ENCODE results near the gene FRAS1. TPM values are rescaled to one million over a fixed set of nuclear protein-coding genes. Genes with fewer than 3 reads are reported as not detected.
"Not testable (repeated sequence)": the region's sequence is repeated elsewhere in the genome, so short reads cannot be mapped to it uniquely, and the experiment has no call there.

FRAS1 gene
- total RNA-seq, 5 donors from 2014 or later (not counting 1 experiment from before 2014, with no cell fraction given): 0.23 to 0.39 (median 0.32) TPM; not detected in 2

DNA sequence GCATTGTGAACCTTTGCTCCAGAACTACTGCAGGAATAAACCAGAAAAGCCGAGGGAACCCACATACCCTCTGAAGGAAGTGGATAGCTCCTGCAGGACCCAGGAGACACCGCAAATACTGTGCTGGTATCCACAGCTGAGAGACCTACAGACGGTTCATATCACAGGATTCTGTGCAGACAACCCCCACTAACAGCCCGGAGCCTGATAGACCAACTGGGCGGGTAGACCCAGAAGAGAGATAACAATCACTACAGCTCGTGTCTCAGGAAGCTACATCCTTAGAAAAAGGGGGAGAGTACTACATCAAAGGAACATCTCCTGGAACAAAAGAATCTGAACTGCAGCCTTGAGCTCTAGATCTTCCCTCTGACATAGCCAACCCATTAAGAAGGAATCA, 150.8 kb downstream of the FRAS1 start:
- ChIA-PET POLR2A (no interaction called here), CTCF (no interaction called here)
- 86% methylated on average over 2 of the region's 6 CpGs for WGBS (ENCODE audit: insufficient coverage)
- Mint-ChIP-seq H3K27ac (no peak overlapping the region), H3K27me3 (peaks cover 11 to 16% of the 10 kb centered on the region in 2 donors), H3K4me1 (no peaks in the 10 kb centered on the region), H3K4me3 (no peak overlapping the region), H3K9me3 (no peaks in the 10 kb centered on the region), H3K36me3 (no peaks in the 10 kb centered on the region)
- Histone ChIP-seq H3K27me3 (replicated peaks in 1 of 2; ENCODE audit: control insufficient read depth in 2 of 2, extremely low read depth in 1 of 2, insufficient read depth in 2 of 2, low read length in 1 of 2) (no peaks in the 10 kb centered on the region), H3K27ac (ENCODE audit: low read length) (no peak overlapping the region), H3K4me3 (ENCODE audit: control insufficient read depth in 1 of 2, extremely low read depth in 1 of 2, low read length in 1 of 2) (no peak overlapping the region), H3K9me3 (no peaks in the 10 kb centered on the region), H3K36me3 (ENCODE audit: control insufficient read depth in 2 of 2, extremely low read depth in 1 of 2, insufficient read depth in 1 of 2, low read length in 1 of 2) (no peaks in the 10 kb centered on the region), H3K4me1 (ENCODE audit: control insufficient read depth in 1 of 2, extremely low read depth in 1 of 2, insufficient read depth in 2 of 2, low read length in 2 of 2) (no peaks in the 10 kb centered on the region)
- DNase-seq (no peak), ATAC-seq (replicated peaks in 1 of 4) (no peak)

DNA sequence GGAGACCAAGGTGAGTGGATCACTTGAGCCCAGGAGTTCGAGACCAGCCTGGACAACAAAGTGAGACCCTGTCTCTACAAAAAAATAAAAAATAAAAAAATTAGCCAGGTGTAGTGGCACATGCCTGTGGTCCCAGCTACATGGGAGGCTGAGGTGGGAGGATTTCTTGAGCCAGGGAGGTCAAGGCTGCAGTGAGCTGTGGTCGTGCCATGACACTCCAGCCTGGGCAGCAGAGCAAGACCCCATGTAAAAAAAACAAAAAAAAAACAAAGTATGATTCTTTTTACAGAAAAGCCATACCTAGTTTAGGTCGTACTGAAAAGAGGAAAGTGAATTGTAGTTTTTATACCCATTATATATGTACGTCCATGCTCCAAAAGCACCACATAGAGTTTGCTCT, 151.8 kb downstream of the FRAS1 start:
- POLR2A ChIA-PET; ATAC-seq (replicated peaks in 1 of 4); H3K36me3 ChIP-seq (ENCODE audit: control insufficient read depth in 2 of 2, extremely low read depth in 1 of 2, insufficient read depth in 1 of 2, low read length in 1 of 2); DNase-seq; H3K27ac ChIP-seq (ENCODE audit: low read length); H3K36me3 Mint-ChIP-seq; H3K4me3 ChIP-seq (ENCODE audit: control insufficient read depth in 1 of 2, extremely low read depth in 1 of 2, low read length in 1 of 2); H3K9me3 Mint-ChIP-seq; H3K4me3 Mint-ChIP-seq; H3K27ac Mint-ChIP-seq; H3K27me3 ChIP-seq (replicated peaks in 1 of 2; ENCODE audit: control insufficient read depth in 2 of 2, extremely low read depth in 1 of 2, insufficient read depth in 2 of 2, low read length in 1 of 2); H3K4me1 Mint-ChIP-seq; H3K4me1 ChIP-seq (ENCODE audit: control insufficient read depth in 1 of 2, extremely low read depth in 1 of 2, insufficient read depth in 2 of 2, low read length in 2 of 2); H3K9me3 ChIP-seq: not testable (repeated sequence)
- CTCF ChIA-PET: interaction anchor here in 1 of 2 donors (0.7 kb wide), 1 partner anchor 149 kb away, joined by 7 read pairs; no protein-coding TSS in a partner anchor
- peaks cover 7 to 14% of the 10 kb centered on the region in 2 donors for H3K27me3 Mint-ChIP-seq
- no CpG with 5 or more reads among the region's 4 CpGs for WGBS (ENCODE audit: insufficient coverage)

DNA sequence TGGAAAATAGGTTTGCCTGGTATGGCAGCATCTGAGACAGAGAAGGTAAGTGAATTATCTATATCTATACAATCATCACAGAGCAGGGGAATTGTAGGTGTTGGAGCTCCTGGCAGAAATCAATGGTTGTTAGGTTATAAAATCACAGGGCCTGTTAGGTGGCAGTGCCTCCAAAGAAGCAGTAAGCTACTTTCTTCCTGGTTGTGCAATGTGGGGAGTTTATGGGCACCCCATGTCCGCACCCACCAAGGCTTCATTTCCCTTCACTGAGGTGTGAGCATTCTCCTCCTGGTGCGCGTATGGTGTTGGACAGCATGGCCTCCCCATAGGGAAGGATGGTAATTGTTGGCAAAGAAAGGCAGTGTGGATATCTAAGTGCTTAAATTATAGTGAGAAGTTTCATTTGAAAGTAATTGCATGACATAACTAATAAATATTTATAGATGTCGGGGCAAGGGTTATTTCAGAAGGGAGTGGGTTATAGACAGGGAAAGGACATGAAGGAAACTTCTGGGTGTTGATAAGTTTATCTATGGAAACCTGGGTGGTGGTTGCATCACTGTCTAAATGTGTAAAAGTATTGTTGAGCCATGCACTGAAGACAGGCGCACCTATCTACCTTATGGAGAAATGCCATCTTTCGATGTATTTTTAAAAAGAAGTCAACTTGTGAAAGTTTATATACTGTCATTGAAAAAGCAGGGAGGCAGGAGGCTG, 153.7 kb downstream of the FRAS1 start:
- H3K36me3 ChIP-seq (ENCODE audit: control insufficient read depth in 2 of 2, extremely low read depth in 1 of 2, insufficient read depth in 1 of 2, low read length in 1 of 2): no peaks in the 10 kb centered on the region
- no peaks in the 10 kb centered on the region for H3K4me1 ChIP-seq (ENCODE audit: control insufficient read depth in 1 of 2, extremely low read depth in 1 of 2, insufficient read depth in 2 of 2, low read length in 2 of 2)
- Mint-ChIP-seq H3K4me3 (no peak overlapping the region), H3K27me3 (peaks cover under 1 to 13% of the 10 kb centered on the region in 2 donors), H3K27ac (no peak overlapping the region), H3K4me1 (no peaks in the 10 kb centered on the region), H3K36me3 (no peaks in the 10 kb centered on the region), H3K9me3 (no peaks in the 10 kb centered on the region)
- no peak overlapping the region for H3K27ac ChIP-seq (ENCODE audit: low read length)
- 60% methylated on average over 1 of the region's 6 CpGs for WGBS (ENCODE audit: insufficient coverage)
- POLR2A ChIA-PET: no interaction called here
- no peak for ATAC-seq (replicated peaks in 1 of 4)
- no peaks in the 10 kb centered on the region for H3K9me3 ChIP-seq
- CTCF ChIA-PET: no interaction called here
- DNase-seq: no peak
- no peak overlapping the region for H3K4me3 ChIP-seq (ENCODE audit: control insufficient read depth in 1 of 2, extremely low read depth in 1 of 2, low read length in 1 of 2)
- no peaks in the 10 kb centered on the region for H3K27me3 ChIP-seq (replicated peaks in 1 of 2; ENCODE audit: control insufficient read depth in 2 of 2, extremely low read depth in 1 of 2, insufficient read depth in 2 of 2, low read length in 1 of 2)

DNA sequence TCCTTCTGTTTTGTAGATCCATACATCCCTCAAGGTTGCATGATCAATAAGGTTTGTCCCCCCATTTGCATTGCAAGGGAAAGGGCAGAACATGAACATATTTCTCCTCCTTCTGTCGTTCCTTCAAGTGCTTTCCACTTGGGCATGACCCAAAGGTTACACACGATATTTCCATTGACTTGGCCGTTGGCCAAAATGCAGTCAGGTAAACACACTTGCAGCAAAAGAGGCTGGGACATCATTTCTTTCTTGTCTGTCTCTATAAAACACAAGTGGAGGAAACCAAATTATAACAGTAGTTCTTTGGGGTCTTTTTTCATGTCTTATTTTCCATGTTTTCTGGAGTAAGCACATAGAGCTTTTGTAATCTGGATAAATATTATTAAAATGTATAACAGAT, 156.1 kb downstream of the FRAS1 start:
- POLR2A ChIA-PET: no interaction called here
- H3K4me1 Mint-ChIP-seq: no peaks in the 10 kb centered on the region

DNA sequence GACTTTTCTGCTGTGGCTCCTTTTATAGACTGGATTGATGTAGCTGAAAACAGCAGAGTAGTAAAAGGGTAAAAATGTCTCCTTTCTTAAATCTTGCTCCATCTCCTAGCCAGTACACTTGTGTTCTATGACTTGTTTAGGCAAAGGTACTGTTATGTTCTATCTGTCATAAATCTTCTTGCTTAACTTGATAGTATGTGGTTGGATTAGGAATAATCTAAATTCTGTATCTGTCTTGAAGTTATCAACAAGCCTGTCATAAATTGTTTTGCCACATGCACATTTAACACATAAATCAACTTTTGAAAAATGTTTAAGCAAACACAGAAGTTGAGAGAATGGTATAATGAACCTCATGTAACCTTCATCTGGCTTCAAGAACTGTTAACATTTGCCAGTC, 157.0 kb downstream of the FRAS1 start:
- DNase-seq (no peak), ATAC-seq (replicated peaks in 1 of 4) (no peak)
- Mint-ChIP-seq H3K4me1 (no peaks in the 10 kb centered on the region), H3K4me3 (no peak overlapping the region), H3K27ac (no peak overlapping the region), H3K27me3 (peaks cover 0 to 13% of the 10 kb centered on the region in 2 donors), H3K9me3 (no peaks in the 10 kb centered on the region), H3K36me3 (no peaks in the 10 kb centered on the region)
- Histone ChIP-seq H3K36me3 (ENCODE audit: control insufficient read depth in 2 of 2, extremely low read depth in 1 of 2, insufficient read depth in 1 of 2, low read length in 1 of 2) (no peaks in the 10 kb centered on the region), H3K4me1 (ENCODE audit: control insufficient read depth in 1 of 2, extremely low read depth in 1 of 2, insufficient read depth in 2 of 2, low read length in 2 of 2) (no peaks in the 10 kb centered on the region), H3K27ac (ENCODE audit: low read length) (no peak overlapping the region), H3K27me3 (replicated peaks in 1 of 2; ENCODE audit: control insufficient read depth in 2 of 2, extremely low read depth in 1 of 2, insufficient read depth in 2 of 2, low read length in 1 of 2) (no peaks in the 10 kb centered on the region), H3K9me3 (no peaks in the 10 kb centered on the region), H3K4me3 (ENCODE audit: control insufficient read depth in 1 of 2, extremely low read depth in 1 of 2, low read length in 1 of 2) (no peak overlapping the region)
- ChIA-PET CTCF (no interaction called here), POLR2A (no interaction called here)

More for the DNA sequence above, 156.1 kb downstream of the FRAS1 start:
- Histone ChIP-seq H3K36me3 (ENCODE audit: control insufficient read depth in 2 of 2, extremely low read depth in 1 of 2, insufficient read depth in 1 of 2, low read length in 1 of 2) (no peaks in the 10 kb centered on the region), H3K4me1 (ENCODE audit: control insufficient read depth in 1 of 2, extremely low read depth in 1 of 2, insufficient read depth in 2 of 2, low read length in 2 of 2) (no peaks in the 10 kb centered on the region), H3K27ac (ENCODE audit: low read length) (no peak overlapping the region), H3K9me3 (no peaks in the 10 kb centered on the region), H3K27me3 (replicated peaks in 1 of 2; ENCODE audit: control insufficient read depth in 2 of 2, extremely low read depth in 1 of 2, insufficient read depth in 2 of 2, low read length in 1 of 2) (no peaks in the 10 kb centered on the region), H3K4me3 (ENCODE audit: control insufficient read depth in 1 of 2, extremely low read depth in 1 of 2, low read length in 1 of 2) (no peak overlapping the region)
- H3K27ac Mint-ChIP-seq: no peak overlapping the region
- no peak for DNase-seq
- peaks cover 0 to 13% of the 10 kb centered on the region in 2 donors for H3K27me3 Mint-ChIP-seq
- CTCF ChIA-PET: no interaction called here
- H3K36me3 Mint-ChIP-seq: no peaks in the 10 kb centered on the region
- no peak overlapping the region for H3K4me3 Mint-ChIP-seq
- no peak for ATAC-seq (replicated peaks in 1 of 4)
- WGBS (ENCODE audit: insufficient coverage): 49% methylated on average over 3 of the region's 3 CpGs
- no peaks in the 10 kb centered on the region for H3K9me3 Mint-ChIP-seq

DNA sequence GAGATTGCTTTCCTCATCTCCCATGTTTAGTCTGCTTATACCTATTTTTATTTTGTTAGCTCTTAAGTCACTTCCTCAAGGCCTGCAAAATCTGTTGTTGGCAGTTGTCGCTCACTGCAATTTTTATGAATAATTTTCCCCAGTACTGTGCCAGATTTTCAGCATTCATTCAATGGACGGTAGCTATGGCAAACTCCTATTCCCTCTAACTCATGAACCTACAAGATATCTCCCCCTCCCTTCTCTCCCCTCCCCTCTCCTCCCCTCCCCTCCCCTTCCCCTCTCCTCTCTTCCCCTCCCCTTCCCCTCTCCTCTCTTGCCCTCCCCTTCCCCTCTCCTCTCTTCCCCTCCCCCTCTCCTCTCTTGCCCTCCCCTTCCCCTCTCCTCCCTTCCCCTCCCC, 160.4 kb downstream of the FRAS1 start:
- Histone ChIP-seq H3K27me3 (replicated peaks in 1 of 2; ENCODE audit: control insufficient read depth in 2 of 2, extremely low read depth in 1 of 2, insufficient read depth in 2 of 2, low read length in 1 of 2) (no peaks in the 10 kb centered on the region), H3K4me1 (ENCODE audit: control insufficient read depth in 1 of 2, extremely low read depth in 1 of 2, insufficient read depth in 2 of 2, low read length in 2 of 2) (peaks cover 0 to 2% of the 10 kb centered on the region in 2 experiments), H3K36me3 (ENCODE audit: control insufficient read depth in 2 of 2, extremely low read depth in 1 of 2, insufficient read depth in 1 of 2, low read length in 1 of 2) (no peaks in the 10 kb centered on the region), H3K27ac (ENCODE audit: low read length) (no peak overlapping the region), H3K4me3 (ENCODE audit: control insufficient read depth in 1 of 2, extremely low read depth in 1 of 2, low read length in 1 of 2) (no peak overlapping the region), H3K9me3 (no peaks in the 10 kb centered on the region)
- ChIA-PET POLR2A (no interaction called here), CTCF (no interaction called here)
- H3K4me1 Mint-ChIP-seq: no peaks in the 10 kb centered on the region
- no peaks in the 10 kb centered on the region for H3K36me3 Mint-ChIP-seq
- DNase-seq: no peak
- H3K9me3 Mint-ChIP-seq: no peaks in the 10 kb centered on the region
- ATAC-seq (replicated peaks in 1 of 4): no peak
- no peak overlapping the region for H3K4me3 Mint-ChIP-seq
- 83% methylated on average over 1 of the region's 2 CpGs for WGBS (ENCODE audit: insufficient coverage)
- no peak overlapping the region for H3K27ac Mint-ChIP-seq
- peaks cover 0 to 5% of the 10 kb centered on the region in 2 donors for H3K27me3 Mint-ChIP-seq

DNA sequence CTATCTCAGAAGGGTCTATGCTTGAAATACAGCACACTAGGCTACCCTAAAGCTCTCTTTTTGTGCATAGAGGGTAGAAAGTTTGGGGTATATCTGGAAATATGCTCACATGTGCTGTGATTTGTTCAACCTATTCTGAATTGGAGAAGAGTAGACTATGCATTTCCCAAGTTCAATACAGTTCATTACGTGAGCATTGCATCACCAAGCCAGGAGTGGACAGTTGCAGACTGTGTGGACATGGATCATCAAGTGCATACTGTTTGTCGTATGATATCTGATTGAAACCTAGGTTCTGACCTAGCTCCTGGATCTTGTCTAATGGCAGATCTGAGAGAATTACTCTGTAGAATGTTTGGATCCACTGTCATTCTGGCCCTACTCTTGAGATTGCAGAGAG, 161.1 kb downstream of the FRAS1 start:
- DNase-seq: no peak
- ATAC-seq (replicated peaks in 1 of 4): no peak
- Mint-ChIP-seq H3K27me3 (peaks cover 0 to 5% of the 10 kb centered on the region in 2 donors), H3K27ac (no peak overlapping the region), H3K36me3 (no peaks in the 10 kb centered on the region), H3K9me3 (no peaks in the 10 kb centered on the region), H3K4me3 (no peak overlapping the region), H3K4me1 (no peaks in the 10 kb centered on the region)
- no peaks in the 10 kb centered on the region for H3K9me3 ChIP-seq
- ChIA-PET CTCF (no interaction called here), POLR2A (no interaction called here)
- H3K36me3 ChIP-seq (ENCODE audit: control insufficient read depth in 2 of 2, extremely low read depth in 1 of 2, insufficient read depth in 1 of 2, low read length in 1 of 2): no peaks in the 10 kb centered on the region
- H3K4me3 ChIP-seq (ENCODE audit: control insufficient read depth in 1 of 2, extremely low read depth in 1 of 2, low read length in 1 of 2): no peak overlapping the region
- peaks cover 0 to 2% of the 10 kb centered on the region in 2 experiments for H3K4me1 ChIP-seq (ENCODE audit: control insufficient read depth in 1 of 2, extremely low read depth in 1 of 2, insufficient read depth in 2 of 2, low read length in 2 of 2)
- 82% methylated on average over 2 of the region's 2 CpGs for WGBS (ENCODE audit: insufficient coverage)
- no peak overlapping the region for H3K27ac ChIP-seq (ENCODE audit: low read length)
- no peaks in the 10 kb centered on the region for H3K27me3 ChIP-seq (replicated peaks in 1 of 2; ENCODE audit: control insufficient read depth in 2 of 2, extremely low read depth in 1 of 2, insufficient read depth in 2 of 2, low read length in 1 of 2)

Data from T-cell (primary cell).